Astrocyte (in vitro differentiated cells and primary cell): Measurements from ENCODE around the gene REC114.

Experiments
- CTCF ChIP-seq: IDR thresholded peaks from 2 replicates; pipeline ENCODE4 v1.5.1; 2011; ENCODE audit warnings: low read depth, mild to moderate bottlenecking, inconsistent platforms, low read length, moderate library complexity; ENCODE audit not compliant: insufficient read depth
- EZH2 ChIP-seq: IDR thresholded peaks from 2 replicates; pipeline ENCODE4 v1.6.1; 2012; ENCODE audit warnings: mild to moderate bottlenecking, low read length, inconsistent platforms; ENCODE audit not compliant: insufficient read depth

- TF ChIP-seq CTCF (no peak), EZH2 (no peak)
Observed at GRCh38 chr15:73483053-73483452, 40.1 kb downstream of the REC114 start.
